ENCODE data around the gene LRRC46.
A peak's percentile ranks its signal among the peaks of the same experiment; 100 is the strongest.

LRRC46 gene

DNA sequence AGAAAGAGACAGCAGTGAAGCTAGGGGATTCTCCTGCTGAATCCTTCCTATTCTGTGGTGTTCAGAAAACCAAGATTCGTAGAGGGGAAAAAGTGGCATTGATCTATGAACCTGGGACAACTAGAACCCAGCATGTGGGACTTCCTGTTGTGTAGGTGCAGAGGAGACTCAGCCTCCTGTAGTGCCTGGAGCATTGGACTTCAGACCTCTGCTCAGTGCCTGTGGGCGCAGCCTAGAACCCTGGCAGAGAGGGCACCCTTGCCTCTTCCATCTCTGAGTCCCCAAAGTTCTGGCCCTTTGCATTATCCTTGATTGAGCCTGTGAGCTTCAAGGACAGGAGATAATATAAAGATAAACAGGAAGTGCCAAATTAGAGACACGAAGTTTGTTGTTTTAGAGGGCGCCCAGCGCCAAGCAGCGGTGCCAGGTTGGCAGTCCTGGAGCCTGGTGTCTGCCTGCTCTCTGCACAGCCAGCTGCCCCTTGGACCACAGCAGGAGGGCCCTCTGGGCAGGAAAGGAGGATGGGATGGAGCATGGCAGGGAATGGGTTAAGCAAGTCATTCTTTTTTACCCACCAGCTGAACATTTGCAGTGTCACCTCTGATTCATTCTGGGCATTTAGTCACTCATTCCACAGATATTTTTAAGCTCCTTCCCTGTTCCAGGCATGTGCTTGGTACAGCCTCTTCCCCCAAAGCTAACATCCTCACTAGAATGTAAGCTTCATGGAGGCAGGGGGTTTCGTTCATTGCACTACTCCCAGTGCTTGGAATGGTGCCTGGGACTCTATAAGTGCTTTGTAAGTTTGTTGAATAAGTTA is 31.4 kb downstream of the LRRC46 start:
- no peak overlapping the region for H3K4me3 ChIP-seq (ENCODE audit: low read length)
- peak; percentile 43 for DNase-seq (ENCODE audit: low read depth)
- TF ChIP-seq, protein P1, sequence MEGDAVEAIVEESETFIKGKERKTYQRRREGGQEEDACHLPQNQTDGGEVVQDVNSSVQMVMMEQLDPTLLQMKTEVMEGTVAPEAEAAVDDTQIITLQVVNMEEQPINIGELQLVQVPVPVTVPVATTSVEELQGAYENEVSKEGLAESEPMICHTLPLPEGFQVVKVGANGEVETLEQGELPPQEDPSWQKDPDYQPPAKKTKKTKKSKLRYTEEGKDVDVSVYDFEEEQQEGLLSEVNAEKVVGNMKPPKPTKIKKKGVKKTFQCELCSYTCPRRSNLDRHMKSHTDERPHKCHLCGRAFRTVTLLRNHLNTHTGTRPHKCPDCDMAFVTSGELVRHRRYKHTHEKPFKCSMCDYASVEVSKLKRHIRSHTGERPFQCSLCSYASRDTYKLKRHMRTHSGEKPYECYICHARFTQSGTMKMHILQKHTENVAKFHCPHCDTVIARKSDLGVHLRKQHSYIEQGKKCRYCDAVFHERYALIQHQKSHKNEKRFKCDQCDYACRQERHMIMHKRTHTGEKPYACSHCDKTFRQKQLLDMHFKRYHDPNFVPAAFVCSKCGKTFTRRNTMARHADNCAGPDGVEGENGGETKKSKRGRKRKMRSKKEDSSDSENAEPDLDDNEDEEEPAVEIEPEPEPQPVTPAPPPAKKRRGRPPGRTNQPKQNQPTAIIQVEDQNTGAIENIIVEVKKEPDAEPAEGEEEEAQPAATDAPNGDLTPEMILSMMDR (conservative IDR thresholded peaks at IDR 0.05; ENCODE audit: low read depth, low read length), result no peak

DNA sequence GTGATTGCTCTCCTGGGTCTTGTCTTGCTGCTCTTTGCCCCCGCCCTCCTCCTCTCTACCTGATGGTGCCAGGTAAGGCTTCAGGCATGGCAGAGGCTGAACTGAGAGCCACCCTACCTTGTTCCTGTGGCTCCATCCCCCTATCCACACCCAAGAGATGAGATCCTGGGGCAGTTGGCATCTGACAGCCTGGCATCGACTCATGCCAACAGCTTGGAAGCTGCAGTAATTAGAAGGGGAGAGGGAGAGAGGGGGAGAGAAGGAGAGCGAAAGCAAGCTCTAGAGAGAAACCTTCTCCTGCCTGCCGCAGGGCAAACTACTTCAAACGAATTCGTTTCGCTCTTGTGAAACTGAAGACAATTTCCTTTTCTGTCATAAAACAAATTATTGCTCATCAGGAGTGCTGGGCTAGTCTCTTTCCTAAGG is 33.3 kb downstream of the LRRC46 start:
- TF ChIP-seq, protein P1 (conservative IDR thresholded peaks at IDR 0.05; ENCODE audit: low read depth, low read length), result no peak
- DNase-seq (ENCODE audit: low read depth), result no peak
- no peak overlapping the region for H3K4me3 ChIP-seq (ENCODE audit: low read length)

- no peak for DNase-seq (ENCODE audit: low read depth)
- TF ChIP-seq, protein P1 (conservative IDR thresholded peaks at IDR 0.05; ENCODE audit: low read depth, low read length), result no peak
Measured at GRCh38 chr17:47866941-47867340, 35.5 kb downstream of the LRRC46 start.

GRCh38 chr17:47867813-47868533 is 36.5 kb downstream of the LRRC46 start:
- TF ChIP-seq, protein P1 (conservative IDR thresholded peaks at IDR 0.05; ENCODE audit: low read depth, low read length), result no peak
- no peak for DNase-seq (ENCODE audit: low read depth)
- no peak overlapping the region for H3K4me3 ChIP-seq (ENCODE audit: low read length)

More at GRCh38 chr17:47866941-47867340, 35.5 kb downstream of the LRRC46 start:
- H3K4me3 ChIP-seq (ENCODE audit: low read length), result no peak overlapping the region

GRCh38 chr17:47869114-47869513 is 37.6 kb downstream of the LRRC46 start:
- TF ChIP-seq, protein P1 (conservative IDR thresholded peaks at IDR 0.05; ENCODE audit: low read depth, low read length), result no peak
- no peak for DNase-seq (ENCODE audit: low read depth)
- H3K4me3 ChIP-seq (ENCODE audit: low read length), result no peak overlapping the region

GRCh38 chr17:47870056-47870455 is 38.6 kb downstream of the LRRC46 start:
- no peak for DNase-seq (ENCODE audit: low read depth)
- no peak overlapping the region for H3K4me3 ChIP-seq (ENCODE audit: low read length)
- TF ChIP-seq, protein P1 (conservative IDR thresholded peaks at IDR 0.05; ENCODE audit: low read depth, low read length), result no peak

Measured in retinal pigment epithelial cell (primary cell).